ENCODE data around the gene FAM210B. TPM values are rescaled to one million over a fixed set of nuclear protein-coding genes. Genes with fewer than 3 reads are reported as not detected.

The FAM210B gene
- total and polyA plus RNA-seq, 9 of the 15 experiments (the other 6 are each of a cell fraction or from before 2014, with no cell fraction given) = 12.1 to 87.3 (median 47.6) TPM

- 0 out of 2 replicates have a peak, but pooled peaks have one; percentile 28 for TF ChIP-seq ZFP91 (CRISPR knock-in tag; IDR thresholded peaks at IDR 0.05)
Observed at GRCh38 chr20:56414842-56415765, 56.3 kb downstream of the FAM210B start (continued).

GRCh38 chr20:56417402-56417801 is 58.6 kb downstream of the FAM210B start:
- CTCF ChIA-PET (ENCODE audit: low intra/inter-chr PET ratio) = no interaction called here
- Histone ChIP-seq H3K4me3 (peak overlapping the region; percentile 77), H4K20me1 (replicated peaks; ENCODE audit: control insufficient read depth, insufficient read depth, low read length) (no peaks in the 10 kb centered on the region; the same call in 1 of the 2 replicates), H3K4me1 (replicated peaks in 1 of 2; ENCODE audit: control insufficient read depth in 2 of 2, insufficient read depth in 2 of 2, low read length in 2 of 2) (peaks cover 24 to 68% of the 10 kb centered on the region in 2 experiments), H2AFZ (ENCODE audit: low read depth, low read length) (no peak overlapping the region), H3K9me1 (ENCODE audit: control insufficient read depth, insufficient read depth, low read length) (no peaks in the 10 kb centered on the region), H3K79me2 (ENCODE audit: control insufficient read depth, insufficient read depth, low read length) (peaks cover 100% of the 10 kb centered on the region), H3K27ac (ENCODE audit: extremely low read depth, low read depth, low read length) (peak overlapping the region; percentile 85), H3K9me3 (replicated peaks; ENCODE audit: control insufficient read depth, insufficient read depth, low read depth, low read length) (no peaks in the 10 kb centered on the region), H3K9ac (ENCODE audit: insufficient read depth in 1 of 2, low read depth in 2 of 2, low read length in 2 of 2) (peak overlapping the region; percentile 66 to 77), H3K36me3 (ENCODE audit: control insufficient read depth, insufficient read depth, low read length) (peaks cover 65% of the 10 kb centered on the region), H3K4me2 (ENCODE audit: insufficient read depth, low read length) (peak overlapping the region; percentile 78), H3K27me3 (ENCODE audit: control insufficient read depth in 2 of 2, insufficient read depth in 2 of 2, low read length in 2 of 2) (no peaks in the 10 kb centered on the region)
- in situ Hi-C loops (cut with MboI) = no loop called here
- TF ChIP-seq PHB2 (IDR thresholded peaks at IDR 0.05; ENCODE audit: low read depth) (no peak), SMARCA5 (IDR thresholded peaks at IDR 0.05) (peak; percentile 20; the same call in 1 of the 2 replicates), RBM25 (IDR thresholded peaks at IDR 0.05; ENCODE audit: low read depth, low read length, severe bottlenecking) (peak; percentile 59), KDM1A (IDR thresholded peaks at IDR 0.05) (peak in 1 of 2 experiments; percentile 50; a peak in 1 of 4 replicates), ZBTB26 (CRISPR knock-in tag; IDR thresholded peaks at IDR 0.05) (0 out of 2 replicates have a peak, but pooled peaks have one; percentile 42), CEBPB (tag; IDR thresholded peaks at IDR 0.05) (peak; percentile 52), ZKSCAN8 (CRISPR knock-in tag; IDR thresholded peaks at IDR 0.05) (no peak), BCOR (IDR thresholded peaks at IDR 0.05) (peak; percentile 57; the same call in 1 of the 2 replicates), SMARCB1 (IDR thresholded peaks at IDR 0.05; ENCODE audit: insufficient read length, low read depth) (no peak), HDAC1 (IDR thresholded peaks at IDR 0.05) (0 out of 4 replicates have a peak, but pooled peaks of 1 of the 2 experiments have one; percentile 28), SPI1 (IDR thresholded peaks at IDR 0.05; ENCODE audit: borderline replicate concordance, low read depth, low read length) (peak; percentile 12; the same call in 1 of the 2 replicates)
- TF ChIP-seq, protein P1, sequence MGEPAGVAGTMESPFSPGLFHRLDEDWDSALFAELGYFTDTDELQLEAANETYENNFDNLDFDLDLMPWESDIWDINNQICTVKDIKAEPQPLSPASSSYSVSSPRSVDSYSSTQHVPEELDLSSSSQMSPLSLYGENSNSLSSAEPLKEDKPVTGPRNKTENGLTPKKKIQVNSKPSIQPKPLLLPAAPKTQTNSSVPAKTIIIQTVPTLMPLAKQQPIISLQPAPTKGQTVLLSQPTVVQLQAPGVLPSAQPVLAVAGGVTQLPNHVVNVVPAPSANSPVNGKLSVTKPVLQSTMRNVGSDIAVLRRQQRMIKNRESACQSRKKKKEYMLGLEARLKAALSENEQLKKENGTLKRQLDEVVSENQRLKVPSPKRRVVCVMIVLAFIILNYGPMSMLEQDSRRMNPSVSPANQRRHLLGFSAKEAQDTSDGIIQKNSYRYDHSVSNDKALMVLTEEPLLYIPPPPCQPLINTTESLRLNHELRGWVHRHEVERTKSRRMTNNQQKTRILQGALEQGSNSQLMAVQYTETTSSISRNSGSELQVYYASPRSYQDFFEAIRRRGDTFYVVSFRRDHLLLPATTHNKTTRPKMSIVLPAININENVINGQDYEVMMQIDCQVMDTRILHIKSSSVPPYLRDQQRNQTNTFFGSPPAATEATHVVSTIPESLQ (CRISPR knock-in tag; IDR thresholded peaks at IDR 0.05) = 0 out of 2 replicates have a peak, but pooled peaks have one; percentile 60
- DNase-seq (ENCODE audit: extremely low read depth in 1 of 4, low spot score in 3 of 4) (no peak), ATAC-seq (no peak), FAIRE-seq (no peak)
- POLR2A ChIA-PET = interaction anchor here (0.9 to 1.9 kb wide), 9 partner anchors 8 to 51 kb away, joined by 3 to 9 read pairs (median 4); partner anchors contain the start of genes AURKA, CSTF1 and RTF2
- intact Hi-C loops (cut with micrococcal nuclease) = no loop called here
- 24% methylated on average over 7 of the region's 7 CpGs for WGBS (ENCODE audit: insufficient coverage, low coverage, missing lambda C conversion rate)
- BruUV-seq (replicated peaks) = no TSS peak
